Measurements from ENCODE around the gene HARBI1.

The HARBI1 gene

GRCh38 chr11:46600194-46600960 is 16.6 kb downstream of the HARBI1 start:
- Histone ChIP-seq H3K9me3 (no peaks in the 10 kb centered on the region), H3K4me1 (ENCODE audit: control insufficient read depth in 1 of 2, insufficient read depth in 1 of 2, low read depth in 1 of 2, low read length in 1 of 2) (no peaks in the 10 kb centered on the region), H3K4me3 (ENCODE audit: low read depth in 1 of 2, low read length in 1 of 2) (no peak overlapping the region), H3K36me3 (peaks cover 9% of the 10 kb centered on the region), H3K27me3 (no peaks in the 10 kb centered on the region), H3K27ac (no peak overlapping the region)
- TF ChIP-seq CTCF (IDR thresholded peaks at IDR 0.05): no peak

- Histone ChIP-seq H3K27ac (no peak overlapping the region), H3K27me3 (no peaks in the 10 kb centered on the region), H3K4me1 (ENCODE audit: control insufficient read depth in 1 of 2, insufficient read depth in 1 of 2, low read depth in 1 of 2, low read length in 1 of 2) (peaks cover 0 to 2% of the 10 kb centered on the region in 2 experiments), H3K9me3 (no peaks in the 10 kb centered on the region), H3K4me3 (ENCODE audit: low read depth in 1 of 2, low read length in 1 of 2) (no peak overlapping the region), H3K36me3 (peaks cover 9% of the 10 kb centered on the region)
- TF ChIP-seq CTCF (IDR thresholded peaks at IDR 0.05): no peak
These were observed 17.5 kb downstream of the HARBI1 start for GRCh38 chr11:46599340-46600193.

GRCh38 chr11:46597609-46598219 is 19.3 kb downstream of the HARBI1 start:
- no peak overlapping the region for H3K4me3 ChIP-seq (ENCODE audit: low read depth in 1 of 2, low read length in 1 of 2)
- peaks cover 12 to 16% of the 10 kb centered on the region in 2 experiments for H3K4me1 ChIP-seq (ENCODE audit: control insufficient read depth in 1 of 2, insufficient read depth in 1 of 2, low read depth in 1 of 2, low read length in 1 of 2)
- no peaks in the 10 kb centered on the region for H3K27me3 ChIP-seq
- no peak for TF ChIP-seq CTCF (IDR thresholded peaks at IDR 0.05)
- no peaks in the 10 kb centered on the region for H3K36me3 ChIP-seq
- H3K27ac ChIP-seq: no peak overlapping the region
- H3K9me3 ChIP-seq: no peaks in the 10 kb centered on the region

- H3K9me3 ChIP-seq: no peaks in the 10 kb centered on the region
- no peak overlapping the region for H3K4me3 ChIP-seq (ENCODE audit: low read depth in 1 of 2, low read length in 1 of 2)
- no peak overlapping the region for H3K27ac ChIP-seq
- H3K4me1 ChIP-seq (ENCODE audit: control insufficient read depth in 1 of 2, insufficient read depth in 1 of 2, low read depth in 1 of 2, low read length in 1 of 2): peaks cover 13 to 20% of the 10 kb centered on the region in 2 experiments
- TF ChIP-seq CTCF (IDR thresholded peaks at IDR 0.05): no peak
- H3K36me3 ChIP-seq: no peaks in the 10 kb centered on the region
- H3K27me3 ChIP-seq: no peaks in the 10 kb centered on the region
These were observed 19.9 kb downstream of the HARBI1 start for GRCh38 chr11:46597155-46597554.

GRCh38 chr11:46594785-46595184 is 22.2 kb downstream of the HARBI1 start:
- no peak for TF ChIP-seq CTCF (IDR thresholded peaks at IDR 0.05)
- H3K27me3 ChIP-seq: no peaks in the 10 kb centered on the region
- H3K4me1 ChIP-seq (ENCODE audit: control insufficient read depth in 1 of 2, insufficient read depth in 1 of 2, low read depth in 1 of 2, low read length in 1 of 2): peaks cover 13 to 20% of the 10 kb centered on the region in 2 experiments
- H3K27ac ChIP-seq: no peak overlapping the region
- no peaks in the 10 kb centered on the region for H3K36me3 ChIP-seq
- no peaks in the 10 kb centered on the region for H3K9me3 ChIP-seq
- H3K4me3 ChIP-seq (ENCODE audit: low read depth in 1 of 2, low read length in 1 of 2): no peak overlapping the region
